B cell (primary cell): ENCODE data around the gene ADAMTSL4. TPM values are rescaled to one million over a fixed set of nuclear protein-coding genes. Genes with fewer than 3 reads are reported as not detected.
A peak's percentile ranks its signal among the peaks of the same experiment; 100 is the strongest.

ENCODE experiments used
- ATAC-seq: fragments of 200-7000 bp; cut with Tn5 transposase; one replicate; pipeline ENCODE4 v1.10.0; 2021; ENCODE audit warnings: low read depth, mild to moderate bottlenecking, moderate number of reproducible peaks, moderate library complexity
- CTCF ChIA-PET: fragments of 350-600 bp; sonication (Branson Sonifier 250); formaldehyde crosslinking; loops from one replicate; lab custom pipeline; 2021; ENCODE audit warnings: antibody characterized with exemption, inconsistent platforms; lab: Charles Lee
- POLR2A ChIA-PET: fragments of 350-600 bp; sonication (Branson Sonifier 250); formaldehyde crosslinking; loops from one replicate; lab custom pipeline; 2021; ENCODE audit warnings: antibody characterized with exemption; lab: Charles Lee
- DNase-seq: peaks from one replicate; pipeline ENCODE4 v3.0.0; 2013
- H2AFZ ChIP-seq: 2 replicates; pipeline ENCODE4 v1.6.1; 2012; ENCODE audit warnings: mild to moderate bottlenecking, low read depth, low read length; ENCODE audit not compliant: insufficient read depth, poor library complexity, severe bottlenecking
- H3K27ac ChIP-seq, 2 donors: 1 replicate in 1 of 2; 2 replicates in 1 of 2; pipeline ENCODE4 v1.5.1; 2012 to 2013; ENCODE audit warnings: low read length in 2 of 2, mild to moderate bottlenecking in 2 of 2, moderate library complexity in 1 of 2
- H3K27me3 ChIP-seq, 4 experiments: fragments of 200-600 bp in 1 of 4; sonication (generic) in 1 of 4; replicated peaks in 1 of 4; 1 replicate in 2 of 4; 2 replicates in 2 of 4; pipeline versions ENCODE4 v1.6.1 to v1.7.0; 2013 to 2016; ENCODE audit warnings: low read length in 3 of 4, mild to moderate bottlenecking in 2 of 4, mixed read lengths in 1 of 4, moderate library complexity in 1 of 4; ENCODE audit not compliant: insufficient read depth in 4 of 4, control insufficient read depth in 3 of 4; ENCODE audit errors: control extremely low read depth in 1 of 4
- H3K36me3 ChIP-seq, 2 experiments: replicated peaks in 1 of 2; 1 replicate in 1 of 2; 2 replicates in 1 of 2; pipeline versions ENCODE4 v1.6.1 to v1.7.1; 2013; ENCODE audit warnings: low read length in 1 of 2; ENCODE audit not compliant: insufficient read depth in 2 of 2, control insufficient read depth in 1 of 2; ENCODE audit errors: control extremely low read depth in 1 of 2, extremely low read depth in 1 of 2
- H3K4me1 ChIP-seq, 2 donors: fragments of 200-600 bp in 1 of 2; sonication (generic) in 1 of 2; 1 replicate in 1 of 2; 2 replicates in 1 of 2; pipeline versions ENCODE4 v1.5.1 to v1.6.1; 2013 to 2017; ENCODE audit warnings: low read length in 2 of 2; ENCODE audit not compliant: control insufficient read depth in 2 of 2, insufficient read depth in 2 of 2
- H3K4me2 ChIP-seq: replicated peaks from 2 replicates; pipeline ENCODE3; 2012; ENCODE audit warnings: mild to moderate bottlenecking, low read depth, low read length; ENCODE audit not compliant: poor library complexity, severe bottlenecking
- H3K4me3 ChIP-seq, 5 experiments: fragments of 200-600 bp in 1 of 5; sonication (generic) in 1 of 5; 1 replicate in 3 of 5; 2 replicates in 2 of 5; pipeline versions ENCODE4 v1.5.1 to v1.7.0; 2011 to 2016; ENCODE audit warnings: low read length in 4 of 5, mild to moderate bottlenecking in 4 of 5, low read depth in 2 of 5, control low read depth in 1 of 5, moderate library complexity in 1 of 5; ENCODE audit not compliant: insufficient read depth in 1 of 5; ENCODE audit errors: control extremely low read depth in 1 of 5, extremely low read depth in 1 of 5
- H3K79me2 ChIP-seq: fragments of 200-600 bp; sonication (generic); one replicate; pipeline ENCODE4 v1.6.0; 2016; ENCODE audit warnings: low read length; ENCODE audit not compliant: control insufficient read depth, insufficient read depth
- H3K9ac ChIP-seq: fragments of 200-600 bp; sonication (generic); 2 replicates; pipeline ENCODE4 v1.6.1; 2017; ENCODE audit warnings: mild to moderate bottlenecking, low read length, moderate library complexity
- H3K9me3 ChIP-seq, 3 donors: one replicate each; pipeline versions ENCODE4 v1.6.1 to v1.7.1; 2013; ENCODE audit warnings: low read length in 2 of 3; ENCODE audit not compliant: control insufficient read depth in 2 of 3, insufficient read depth in 1 of 3; ENCODE audit errors: control extremely low read depth in 1 of 3
- H4K20me1 ChIP-seq: 2 replicates; pipeline ENCODE4 v1.6.0; 2012; ENCODE audit warnings: mild to moderate bottlenecking, low read length; ENCODE audit not compliant: insufficient read depth, control insufficient read depth, poor library complexity, severe bottlenecking
- H3K27ac Mint-ChIP-seq: one replicate; pipeline ENCODE4 v1.8.0; 2021; ENCODE audit warnings: mixed read lengths
- H3K27me3 Mint-ChIP-seq: one replicate; pipeline ENCODE4 v1.8.0; 2021; ENCODE audit warnings: mixed read lengths
- H3K4me1 Mint-ChIP-seq: one replicate; pipeline ENCODE4 v1.8.0; 2021; ENCODE audit warnings: mixed read lengths
- H3K4me3 Mint-ChIP-seq: one replicate; pipeline ENCODE4 v1.8.0; 2021; ENCODE audit warnings: mixed read lengths
- H3K9me3 Mint-ChIP-seq: one replicate; pipeline ENCODE4 v1.8.0; 2022; ENCODE audit warnings: mixed read lengths; ENCODE audit not compliant: insufficient read depth
- CTCF ChIP-seq: fragments of 200-600 bp; IDR thresholded peaks from one replicate; pipeline ENCODE4 v1.8.0; 2022; ENCODE audit warnings: antibody characterized with exemption, mild to moderate bottlenecking
- EZH2 ChIP-seq: IDR thresholded peaks from 2 replicates; pipeline ENCODE4 v1.6.1; 2012; ENCODE audit warnings: borderline replicate concordance, low read depth, mild to moderate bottlenecking, moderate library complexity, low read length; ENCODE audit not compliant: insufficient read depth, poor library complexity, severe bottlenecking
- WGBS: methylation state at CpG from one replicate; pipeline ENCODE4 v1.1.5; 2013; ENCODE audit warnings: missing lambda C conversion rate; ENCODE audit not compliant: insufficient coverage; 5-methylcytosine and 5-hydroxymethylcytosine counted together
- intact Hi-C: fragments of 100-400 bp; cut with micrococcal nuclease; formaldehyde crosslinking; loops from one replicate; pipeline ENCODE4 v1.10.0; 2022
- polyA plus RNA-seq: library from polyadenylated mRNA; depleted of rRNA; stranded (reverse); fragments of >200 nt; gene quantifications from 2 replicates; pipeline ENCODE4 v1.2.3, GENCODE V29; 2012
- total RNA-seq, 2 donors: library from RNA; stranded (reverse); fragments of 120-200 nt in 1 of 2; gene quantifications; 1 replicate in 1 of 2; 2 replicates in 1 of 2; pipeline versions ENCODE4 v1.2.3 to v1.2.4, GENCODE V29; 2013 to 2022

The ADAMTSL4 gene
- total and polyA plus RNA-seq, 2 donors (not counting 1 experiment from before 2014, with no cell fraction given): 0.70 TPM; not detected in 1

DNA sequence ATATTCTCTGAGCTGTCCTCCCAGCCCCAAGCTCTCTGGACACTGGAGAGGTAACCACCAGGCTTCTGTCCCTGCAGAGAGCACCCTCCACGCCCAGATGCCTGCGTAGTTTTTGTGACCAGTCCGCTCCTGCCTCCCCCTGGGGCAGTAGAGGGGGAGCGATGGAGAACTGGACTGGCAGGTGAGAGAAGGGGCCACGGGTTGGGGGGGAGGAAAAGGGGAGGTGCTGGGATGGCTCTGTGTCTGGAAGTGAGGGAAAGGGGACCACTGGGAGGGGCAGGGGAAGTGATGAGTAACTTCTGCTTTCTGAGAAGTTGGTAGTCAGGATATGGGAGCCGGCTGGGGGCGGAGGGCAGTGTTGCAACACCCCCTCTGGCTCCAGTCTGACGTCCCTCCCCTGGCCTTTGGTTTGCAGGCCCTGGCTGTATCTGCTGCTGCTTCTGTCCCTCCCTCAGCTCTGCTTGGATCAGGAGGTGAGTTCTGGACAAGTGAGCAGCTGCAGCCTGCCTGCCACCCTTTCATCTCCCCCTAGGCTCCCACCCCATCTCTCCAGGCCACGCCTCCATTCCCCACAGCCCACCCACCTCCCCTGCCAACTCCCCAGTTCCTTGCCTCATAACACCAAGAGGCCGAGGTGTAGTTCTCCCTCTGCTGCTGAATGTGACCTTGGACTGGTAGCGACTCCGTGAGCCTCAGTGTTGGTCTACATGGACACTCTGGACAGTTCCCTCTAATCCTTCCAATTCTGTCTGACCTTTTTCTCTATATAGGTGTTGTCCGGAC lies 3.1 kb downstream of the ADAMTSL4 start:
- no peak overlapping the region for H3K9ac ChIP-seq
- Mint-ChIP-seq H3K4me3 (peak overlapping the region; percentile 34), H3K27me3 (peaks cover 8% of the 10 kb centered on the region), H3K9me3 (no peaks in the 10 kb centered on the region), H3K27ac (no peak overlapping the region), H3K4me1 (peaks cover 28% of the 10 kb centered on the region)
- 30% methylated on average over 12 of the region's 13 CpGs for WGBS
- intact Hi-C loops: no loop called here
- no peaks in the 10 kb centered on the region for H3K79me2 ChIP-seq
- TF ChIP-seq CTCF: no peak
- no peak for TF ChIP-seq EZH2
- H3K4me3 ChIP-seq: no peak overlapping the region
- ATAC-seq: peak; percentile 34
- no peak overlapping the region for H3K27ac ChIP-seq
- DNase-seq: peak; percentile 50
- H3K4me1 ChIP-seq: peaks cover 18 to 28% of the 10 kb centered on the region in 2 donors
- H3K9me3 ChIP-seq: no peaks in the 10 kb centered on the region
- H3K36me3 ChIP-seq: no peaks in the 10 kb centered on the region
- H4K20me1 ChIP-seq: no peaks in the 10 kb centered on the region
- H2AFZ ChIP-seq: peak overlapping the region; percentile 31
- H3K4me2 ChIP-seq: peak overlapping the region; percentile 54
- ChIA-PET POLR2A (interaction anchor here (0.7 kb wide), 1 partner anchor 9 kb away, joined by 4 read pairs; no protein-coding TSS in a partner anchor), CTCF (interaction anchor here (0.7 to 2.5 kb wide), 3 partner anchors 8 to 225 kb away, joined by 3 to 11 read pairs (median 3); no protein-coding TSS in a partner anchor)
- peaks cover 0 to 32% (median 7%) of the 10 kb centered on the region in 4 experiments for H3K27me3 ChIP-seq

- ChIA-PET POLR2A (no interaction called here), CTCF (no interaction called here)
- H3K9me3 ChIP-seq: no peaks in the 10 kb centered on the region
- intact Hi-C loops: no loop called here
- H3K4me1 ChIP-seq: peaks cover 18 to 28% of the 10 kb centered on the region in 2 donors
- no peak overlapping the region for H3K27ac ChIP-seq
- no peaks in the 10 kb centered on the region for H4K20me1 ChIP-seq
- H3K4me2 ChIP-seq: peak overlapping the region; percentile 54
- no peak overlapping the region for H3K4me3 ChIP-seq
- no peak overlapping the region for H2AFZ ChIP-seq
- Mint-ChIP-seq H3K4me3 (no peak overlapping the region), H3K4me1 (peaks cover 28% of the 10 kb centered on the region), H3K27ac (no peak overlapping the region), H3K9me3 (no peaks in the 10 kb centered on the region), H3K27me3 (peaks cover 8% of the 10 kb centered on the region)
- ATAC-seq (no peak), DNase-seq (no peak)
- no peaks in the 10 kb centered on the region for H3K36me3 ChIP-seq
- peaks cover 0 to 27% (median 7%) of the 10 kb centered on the region in 4 experiments for H3K27me3 ChIP-seq
- TF ChIP-seq CTCF (no peak), EZH2 (no peak)
- 92% methylated on average over 9 of the region's 12 CpGs for WGBS
- no peaks in the 10 kb centered on the region for H3K79me2 ChIP-seq
- no peak overlapping the region for H3K9ac ChIP-seq
Measured at GRCh38 chr1:150552911-150553289, 3.7 kb downstream of the ADAMTSL4 start.
